Suppressor macrophage treated with lipopolysaccharide for 1 hour (primary cell): ENCODE data around the gene RELT.

ENCODE experiments used
- DNase-seq, 3 donors: peaks; one replicate each; pipeline ENCODE4 v3.0.0-alpha.2; 2020 to 2022

Gene RELT

DNA sequence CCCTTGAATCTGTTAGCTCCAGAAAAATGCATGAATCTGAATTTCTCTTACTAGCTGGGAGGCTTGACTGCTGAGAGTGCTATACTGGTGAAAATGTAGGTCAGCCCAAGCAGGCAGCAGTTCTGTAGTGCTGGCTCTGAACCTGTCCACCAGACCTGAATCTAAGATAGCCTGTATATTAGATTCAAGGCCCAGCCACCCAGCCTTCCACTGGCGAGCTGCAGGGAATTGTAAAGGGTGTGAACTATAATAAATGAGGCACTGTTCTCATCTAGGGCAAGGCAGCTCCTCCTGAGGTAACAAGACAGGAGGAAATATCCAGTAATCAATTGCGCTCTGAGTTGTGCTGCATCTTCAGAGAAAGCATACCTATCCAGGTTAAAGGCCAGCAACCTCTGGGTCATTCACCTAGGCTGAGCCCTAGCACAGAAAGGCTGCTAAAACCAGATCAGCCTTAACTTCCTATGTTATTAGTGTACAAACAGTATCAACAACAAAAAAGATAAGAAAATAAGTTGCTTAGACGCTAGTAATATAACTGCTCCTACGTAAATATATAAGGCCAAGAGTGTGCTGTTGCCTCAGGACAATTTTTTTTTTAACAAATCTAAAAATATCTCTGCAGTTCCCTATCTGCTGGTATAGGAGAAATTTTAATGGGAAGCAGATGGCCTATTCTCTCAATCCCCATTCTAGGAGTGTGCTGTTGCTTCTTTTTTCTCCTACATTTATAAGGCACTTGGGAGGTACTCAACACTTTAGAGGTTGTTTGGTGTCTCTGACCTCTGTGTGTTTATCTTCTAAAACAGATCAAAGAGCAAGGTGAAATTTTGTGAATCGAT, 63.0 kb downstream of the RELT start:
- DNase-seq = no peak

DNA sequence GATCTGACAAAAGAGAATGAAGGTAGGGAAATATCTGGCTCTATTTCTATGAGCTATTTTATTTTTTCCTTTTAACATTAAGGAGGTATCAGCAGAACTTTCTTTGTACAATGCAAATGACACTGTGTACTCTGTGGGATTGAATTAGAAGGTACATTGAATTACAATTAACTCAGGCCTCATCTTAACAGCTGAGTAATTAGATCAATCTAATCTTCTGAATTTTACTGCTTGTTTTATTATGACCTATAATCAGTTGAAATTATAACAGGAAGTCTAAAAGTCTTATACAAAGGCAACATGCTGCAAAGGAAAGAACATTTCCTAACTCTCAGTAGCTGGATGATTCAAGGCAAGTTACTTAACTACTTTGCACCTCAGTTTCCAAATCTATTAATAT, 69.8 kb downstream of the RELT start:
- no peak for DNase-seq

DNA sequence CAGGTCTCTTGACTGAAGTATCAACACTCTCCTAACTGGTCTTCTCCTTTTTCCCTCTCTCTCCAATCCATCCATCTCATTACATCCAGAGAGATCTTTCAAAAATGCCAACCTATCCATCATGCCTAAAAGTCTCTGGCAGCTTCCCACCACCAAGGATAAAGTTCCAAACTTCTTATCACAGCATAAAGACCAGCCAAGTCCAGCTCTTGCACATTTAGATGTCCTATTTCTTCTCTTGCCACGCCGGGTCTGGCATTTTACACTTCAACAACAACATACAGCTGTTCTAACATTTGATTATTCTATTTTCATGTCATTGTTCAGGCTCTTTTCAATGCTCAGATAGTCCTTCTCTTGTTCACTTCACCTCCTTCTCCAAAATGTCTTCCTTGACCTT, 70.6 kb downstream of the RELT start:
- no peak for DNase-seq
